HG02938 (cell line): ENCODE results near the gene PYCR2.
"Not testable (repeated sequence)": the region's sequence is repeated elsewhere in the genome, so short reads cannot be mapped to it uniquely, and the experiment has no call there.

Experiments used
- ATAC-seq: cut with Tn5 transposase; IDR thresholded peaks from one replicate; pipeline ENCODE4 v1.9.1; 2021; ENCODE audit warnings: mild to moderate bottlenecking, moderate library complexity; ENCODE audit not compliant: unreplicated experiment

Gene PYCR2

GRCh38 chr1:225923692-225924555 is at the start of gene PYCR2:
Gene PYCR2, minus strand, starts transcription at chr1:225924250. Its CDS starts 140 bp downstream, at chr1:225924110.
- ATAC-seq = peak; percentile 97

- no peak for ATAC-seq
Observed at GRCh38 chr1:225973158-225973557, 49.1 kb upstream of the PYCR2 start.

GRCh38 chr1:225972344-225973152 is 48.5 kb upstream of the PYCR2 start:
- ATAC-seq = no peak

- not testable (repeated sequence) for ATAC-seq
Observed at GRCh38 chr1:225970592-225971157, 46.6 kb upstream of the PYCR2 start.

GRCh38 chr1:225969751-225970150 is 45.7 kb upstream of the PYCR2 start:
- ATAC-seq = not testable (repeated sequence)

- ATAC-seq = no peak
Observed at GRCh38 chr1:225965231-225965630, 41.2 kb upstream of the PYCR2 start.

GRCh38 chr1:225963735-225964530 is 39.9 kb upstream of the PYCR2 start:
- ATAC-seq = no peak

- ATAC-seq = peak; percentile 80
Observed at GRCh38 chr1:225962440-225962975, 38.5 kb upstream of the PYCR2 start.

GRCh38 chr1:225961659-225962439 is 37.8 kb upstream of the PYCR2 start:
- ATAC-seq = no peak

GRCh38 chr1:225958041-225958440 is 34.0 kb upstream of the PYCR2 start:
- no peak for ATAC-seq

- no peak for ATAC-seq
Observed at GRCh38 chr1:225954753-225955152, 30.7 kb upstream of the PYCR2 start.

- no peak for ATAC-seq
Observed at GRCh38 chr1:225953315-225953714, 29.3 kb upstream of the PYCR2 start.

GRCh38 chr1:225950905-225951497 is 27.0 kb upstream of the PYCR2 start:
- ATAC-seq = no peak

GRCh38 chr1:225949041-225949440 is 25.0 kb upstream of the PYCR2 start:
- no peak for ATAC-seq

GRCh38 chr1:225946803-225947202 is 22.8 kb upstream of the PYCR2 start:
- ATAC-seq = no peak

- no peak for ATAC-seq
Observed at GRCh38 chr1:225946082-225946620, 22.1 kb upstream of the PYCR2 start.

- ATAC-seq = no peak
Observed at GRCh38 chr1:225945564-225945963, 21.5 kb upstream of the PYCR2 start.

- peak; percentile 74 for ATAC-seq
Observed at GRCh38 chr1:225944951-225945350, 20.9 kb upstream of the PYCR2 start.

GRCh38 chr1:225944387-225944786 is 20.3 kb upstream of the PYCR2 start:
- ATAC-seq = no peak
